HG02642 (cell line): ENCODE results near the gene DTNBP1.

ENCODE experiments used
- ATAC-seq: cut with Tn5 transposase; IDR thresholded peaks from one replicate; pipeline ENCODE4 v1.9.1; 2021; ENCODE audit warnings: mild to moderate bottlenecking; ENCODE audit not compliant: unreplicated experiment, poor library complexity

The DTNBP1 gene

GRCh38 chr6:15507221-15507620 lies 155.6 kb downstream of the DTNBP1 start:
- no peak for ATAC-seq

GRCh38 chr6:15506066-15506465 lies 156.8 kb downstream of the DTNBP1 start:
- ATAC-seq: no peak

GRCh38 chr6:15505463-15505918 lies 157.3 kb downstream of the DTNBP1 start:
- no peak for ATAC-seq

- no peak for ATAC-seq
These were observed 158.1 kb downstream of the DTNBP1 start for GRCh38 chr6:15504581-15505350.

- ATAC-seq: no peak
These were observed 158.8 kb downstream of the DTNBP1 start for GRCh38 chr6:15504040-15504495.

- ATAC-seq: no peak
These were observed 159.5 kb downstream of the DTNBP1 start for GRCh38 chr6:15503346-15503680.

GRCh38 chr6:15502446-15503345 lies 160.1 kb downstream of the DTNBP1 start:
- no peak for ATAC-seq

GRCh38 chr6:15501826-15502445 lies 160.9 kb downstream of the DTNBP1 start:
- ATAC-seq: no peak

GRCh38 chr6:15500901-15501825 lies 161.7 kb downstream of the DTNBP1 start:
- no peak for ATAC-seq

- ATAC-seq: no peak
These were observed 162.6 kb downstream of the DTNBP1 start for GRCh38 chr6:15500078-15500740.

GRCh38 chr6:15499591-15499990 lies 163.2 kb downstream of the DTNBP1 start:
- ATAC-seq: no peak

GRCh38 chr6:15499125-15499524 lies 163.7 kb downstream of the DTNBP1 start:
- no peak for ATAC-seq

- ATAC-seq: no peak
These were observed 164.2 kb downstream of the DTNBP1 start for GRCh38 chr6:15498640-15499039.

- no peak for ATAC-seq
These were observed 166.3 kb downstream of the DTNBP1 start for GRCh38 chr6:15496345-15497131.

GRCh38 chr6:15495375-15495901 lies 167.4 kb downstream of the DTNBP1 start:
- no peak for ATAC-seq

- ATAC-seq: no peak
These were observed 169.2 kb downstream of the DTNBP1 start for GRCh38 chr6:15493437-15494168.

- ATAC-seq: no peak
These were observed 170.9 kb downstream of the DTNBP1 start for GRCh38 chr6:15491986-15492269.
